GM23248 (cell line): Measurements from ENCODE around the gene OGFOD2.

Source experiments
- EZH2 ChIP-seq: fragments of 200-600 bp; sonication (generic); IDR thresholded peaks from 2 replicates; pipeline ENCODE4 v1.6.1; 2018; ENCODE audit warnings: antibody characterized with exemption, mild to moderate bottlenecking; ENCODE audit not compliant: insufficient read depth, poor library complexity, severe bottlenecking
- EZH2phosphoT487 ChIP-seq: fragments of 200-600 bp; sonication (generic); IDR thresholded peaks from 2 replicates; pipeline ENCODE4 v1.6.1; 2018; ENCODE audit warnings: antibody characterized with exemption, moderate library complexity, mild to moderate bottlenecking, low read depth; ENCODE audit not compliant: insufficient read depth

GRCh38 chr12:122985338-122986257, 10.6 kb downstream of the OGFOD2 start:
- TF ChIP-seq EZH2, result no peak
- TF ChIP-seq EZH2phosphoT487, result no peak
